EL (cell line): Measurements from ENCODE around the gene TMEM176A.

ENCODE experiments used
- DNase-seq: peaks from one replicate; pipeline ENCODE4 v3.0.0-alpha.2; 2016

TMEM176A gene

GRCh38 chr7:150850273-150850672, 49.7 kb downstream of the TMEM176A start:
- DNase-seq: no peak

GRCh38 chr7:150851492-150852370, 51.2 kb downstream of the TMEM176A start:
- DNase-seq: no peak

GRCh38 chr7:150852371-150852905, 51.9 kb downstream of the TMEM176A start, which contains the start of gene AOC1:
TSS of gene AOC1 (plus strand) at chr7:150852517. CDS start at chr7:150856471, 3,954 bp downstream.
- no peak for DNase-seq

- DNase-seq: no peak
Measured at GRCh38 chr7:150854066-150855000, 53.8 kb downstream of the TMEM176A start.
